K562 (cell line): Measurements from ENCODE around the gene OTOG. TPM values are rescaled to one million over a fixed set of nuclear protein-coding genes. Genes with fewer than 3 reads are reported as not detected.

ENCODE experiments used
- ATAC-seq: fragments of 200-7000 bp; cut with Tn5 transposase; 3 replicates; pipeline ENCODE4 v1.9.1; 2020; ENCODE audit warnings: moderate library complexity
- BruUV-seq: library from RNA; stranded (reverse); fragments of 400-500 nt; replicated peaks from 2 replicates; lab custom pipeline; 2021; lab: Mats Ljungman, UMichigan
- CTCF ChIA-PET: fragments of 300-600 bp; formaldehyde crosslinking; extraction: SDS; loops from one replicate; lab custom pipeline; 2021; ENCODE audit warnings: low intra/inter-chr PET ratio; lab: Yijun Ruan, JAX
- POLR2A ChIA-PET: fragments of 300-600, 350-650 bp; sonication (Branson Sonifier 250); formaldehyde crosslinking; extraction: SDS; loops from one replicate; lab custom pipeline; 2021; ENCODE audit warnings: antibody characterized with exemption, inconsistent platforms; lab: Yijun Ruan, JAX
- DNase-seq, 4 experiments: peaks; one replicate each; pipeline versions ENCODE4 v3.0.0 to v3.0.0-alpha.2; 2011 to 2018; ENCODE audit warnings: low spot score in 3 of 4, mixed read lengths in 3 of 4; ENCODE audit errors: extremely low read depth in 1 of 4
- FAIRE-seq: peaks from 2 replicates; lab custom pipeline; 2011; peaks lifted over from hg19 to GRCh38; lab: Jason Lieb, UNC
- H2AFZ ChIP-seq: 2 replicates; pipeline ENCODE4 v1.6.0; 2011; ENCODE audit warnings: low read depth, low read length, control low read depth, inconsistent platforms
- H3K27ac ChIP-seq: fragments of 200-600 bp; 3 replicates; pipeline ENCODE4 v1.8.0; 2011; ENCODE audit warnings: low read depth, mild to moderate bottlenecking, control low read depth, inconsistent platforms, low read length, moderate library complexity, mixed read lengths; ENCODE audit errors: extremely low read depth
- H3K27me3 ChIP-seq, 2 experiments: fragments of 300-600 bp in 1 of 2; 2 replicates in 1 of 2; 3 replicates in 1 of 2; pipeline versions ENCODE4 v1.6.0 to v1.8.0; 2011; ENCODE audit warnings: inconsistent platforms in 2 of 2, low read length in 2 of 2, mild to moderate bottlenecking in 1 of 2, mixed read lengths in 1 of 2, moderate library complexity in 1 of 2; ENCODE audit not compliant: control insufficient read depth in 2 of 2, insufficient read depth in 2 of 2
- H3K36me3 ChIP-seq: fragments of 300-600 bp; 3 replicates; pipeline ENCODE4 v1.8.0; 2011; ENCODE audit warnings: mild to moderate bottlenecking, low read length, inconsistent platforms; ENCODE audit not compliant: control insufficient read depth, insufficient read depth
- H3K4me1 ChIP-seq, 2 experiments: fragments of 200-600 bp in 1 of 2; replicated peaks in 1 of 2; 2 replicates in 1 of 2; 3 replicates in 1 of 2; pipeline versions ENCODE4 v1.5.1 to v1.8.0; 2011; ENCODE audit warnings: inconsistent platforms in 2 of 2, low read length in 2 of 2, mild to moderate bottlenecking in 1 of 2, mixed read lengths in 1 of 2, moderate library complexity in 1 of 2; ENCODE audit not compliant: control insufficient read depth in 2 of 2, insufficient read depth in 2 of 2
- H3K4me2 ChIP-seq: 2 replicates; pipeline ENCODE4 v1.6.1; 2011; ENCODE audit warnings: low read length, control low read depth, inconsistent platforms, mixed read lengths; ENCODE audit not compliant: insufficient read depth
- H3K4me3 ChIP-seq: fragments of 200-600 bp; sonication (generic), shearing (Covaris generic); 2 replicates; pipeline ENCODE4 v1.5.1; 2016; ENCODE audit warnings: control low read depth, inconsistent platforms
- H3K79me2 ChIP-seq: fragments of 200-600 bp; 3 replicates; pipeline ENCODE4 v1.8.0; 2011; ENCODE audit warnings: low read length, inconsistent platforms; ENCODE audit not compliant: control insufficient read depth, insufficient read depth
- H3K9ac ChIP-seq, 2 experiments: 2 replicates each; pipeline versions ENCODE4 v1.6.0 to v1.6.1; 2011; ENCODE audit warnings: low read depth in 2 of 2, low read length in 2 of 2, control low read depth in 1 of 2, inconsistent platforms in 1 of 2, mild to moderate bottlenecking in 1 of 2, mixed read lengths in 1 of 2; ENCODE audit not compliant: insufficient read depth in 1 of 2
- H3K9me1 ChIP-seq: one replicate; pipeline ENCODE4 v1.6.0; 2011; ENCODE audit warnings: inconsistent platforms, mild to moderate bottlenecking, low read length, moderate library complexity; ENCODE audit not compliant: control insufficient read depth, insufficient read depth
- H3K9me3 ChIP-seq: replicated peaks from 2 replicates; pipeline ENCODE4 v1.5.1; 2011; ENCODE audit warnings: low read depth, low read length, inconsistent platforms; ENCODE audit not compliant: control insufficient read depth, insufficient read depth
- H4K20me1 ChIP-seq: replicated peaks from 2 replicates; pipeline ENCODE4 v1.6.1; 2011; ENCODE audit warnings: low read length, inconsistent platforms, mixed read lengths; ENCODE audit not compliant: control insufficient read depth, insufficient read depth
- ETV6 ChIP-seq, 3 experiments: fragments of 150-350 bp in 1 of 3; sonication (generic) in 1 of 3; formaldehyde crosslinking in 1 of 3; IDR thresholded peaks; 2 replicates each; pipeline versions ENCODE4 v1.6.1 to v1.8.0; 2014 to 2022; ENCODE audit warnings: borderline replicate concordance in 2 of 3, low read depth in 2 of 3, antibody characterized with exemption in 1 of 3, low read length in 1 of 3, mild to moderate bottlenecking in 1 of 3, missing genetic modification reagents in 1 of 3
- FOXA1 ChIP-seq: fragments of 450-650 bp; IDR thresholded peaks from 2 replicates; pipeline ENCODE4 v1.6.1; 2016; ENCODE audit warnings: mild to moderate bottlenecking, borderline replicate concordance
- FOXJ2 ChIP-seq: fragments of 200-800 bp; sonication (Bioruptor generic); IDR thresholded peaks from 2 replicates; pipeline ENCODE4 v1.6.1; 2016; ENCODE audit warnings: missing genetic modification characterization, missing compliant biosample characterization
- HNRNPLL ChIP-seq: fragments of 200-400 bp; formaldehyde crosslinking; IDR thresholded peaks from 2 replicates; pipeline ENCODE4 v1.6.1; 2017; ENCODE audit warnings: low read length, low read depth, mild to moderate bottlenecking; ENCODE audit not compliant: poor library complexity, severe bottlenecking
- MAZ ChIP-seq, 2 experiments: fragments of 450-650 bp in 1 of 2; sonication (generic) in 1 of 2; formaldehyde crosslinking; IDR thresholded peaks in 1 of 2; conservative IDR thresholded peaks in 1 of 2; 2 replicates each; pipeline versions ENCODE4 v1.4.0 to v1.5.0; 2020; ENCODE audit warnings: mild to moderate bottlenecking in 1 of 2, missing genetic modification reagents in 1 of 2
- MITF ChIP-seq: IDR thresholded peaks from 2 replicates; pipeline ENCODE4 v1.6.1; 2014; ENCODE audit warnings: antibody characterized with exemption
- RAD51 ChIP-seq: fragments of 450-650 bp; IDR thresholded peaks from 2 replicates; pipeline ENCODE4 v1.7.1; 2016; ENCODE audit warnings: low read depth, mild to moderate bottlenecking, borderline replicate concordance
- ZNF280A ChIP-seq: fragments of 450-650 bp; IDR thresholded peaks from 2 replicates; pipeline ENCODE4 v1.6.1; 2018; ENCODE audit warnings: mild to moderate bottlenecking, low read depth; ENCODE audit not compliant: partially characterized antibody
- ZNF668 ChIP-seq: fragments of 250-450 bp; sonication (Bioruptor Pico); IDR thresholded peaks from 2 replicates; pipeline ENCODE4 v1.8.0; 2022; ENCODE audit warnings: mild to moderate bottlenecking, inconsistent platforms
- WGBS: fragments of 100-300 bp; shearing (Covaris generic); methylation state at CpG from one replicate; pipeline ENCODE4 v1.1.6; 2016; ENCODE audit warnings: low coverage, mixed read lengths; ENCODE audit not compliant: insufficient coverage; ENCODE audit errors: missing lambda C conversion rate; 5-methylcytosine and 5-hydroxymethylcytosine counted together
- in situ Hi-C: fragments of 300-500 bp; cut with MboI; formaldehyde crosslinking; loops from 4 replicates; pipeline ENCODE4 v1.15.0; 2018; ENCODE audit warnings: inconsistent platforms, mixed read lengths
- intact Hi-C: fragments of 100-400 bp; cut with micrococcal nuclease; formaldehyde crosslinking; loops from 2 replicates; pipeline ENCODE4 v1.14.2; 2022
- polyA plus RNA-seq, 8 experiments: library from polyadenylated mRNA; depleted of rRNA in 4 of 8; stranded (reverse) in 5 of 8; unstranded in 3 of 8; fragments of >200 nt; fragmentation: Nextera tagmentation in 2 of 8; fragmentation: Illumina TruSeq in 1 of 8; extraction: Ambion mirVana in 2 of 8; extraction: Trizol in 1 of 8; gene quantifications; 2 replicates each; pipeline versions ENCODE4 v1.2.1 to v1.2.3, GENCODE V29; 2011 to 2014; ENCODE audit warnings: inconsistent platforms in 1 of 8, missing spikeins in 1 of 8
- total RNA-seq, 7 experiments: library from RNA; depleted of rRNA in 6 of 7; stranded (reverse); fragments of >200 nt in 6 of 7; fragmentation: Illumina TruSeq in 2 of 7; extraction: Trizol in 2 of 7; gene quantifications; 2 replicates each; pipeline versions ENCODE4 v1.2.1 to v1.2.3, GENCODE V29; 2011 to 2021; ENCODE audit warnings: low replicate concordance in 1 of 7

OTOG gene
- total and polyA plus RNA-seq, 9 of the 15 experiments (the other 6 are each of a cell fraction or from before 2014, with no cell fraction given) = not detected

GRCh38 chr11:17502630-17503029 is 44.4 kb upstream of the OTOG start:
- Histone ChIP-seq H3K27ac (no peak overlapping the region), H3K4me3 (no peak overlapping the region), H3K9me1 (peaks cover 4% of the 10 kb centered on the region), H4K20me1 (no peaks in the 10 kb centered on the region; the same call in 1 of the 2 replicates), H3K79me2 (no peaks in the 10 kb centered on the region), H3K27me3 (peaks cover under 1 to 62% of the 10 kb centered on the region in 2 experiments; a peak in 3 of 5 replicates), H3K9ac (no peak overlapping the region), H2AFZ (no peak overlapping the region), H3K4me2 (no peak overlapping the region), H3K9me3 (no peaks in the 10 kb centered on the region), H3K4me1 (no peaks in the 10 kb centered on the region), H3K36me3 (no peaks in the 10 kb centered on the region)
- FAIRE-seq (no peak), DNase-seq (no peak), ATAC-seq (no peak)
- intact Hi-C loops (no loop called here), in situ Hi-C loops (no loop called here)
- ChIA-PET CTCF (no interaction called here), POLR2A (no interaction called here)
- TF ChIP-seq FOXA1 = no peak
- no peak for TF ChIP-seq FOXJ2
- no peak for TF ChIP-seq ETV6 (IDR thresholded peaks at IDR 0.05; ENCODE audit: borderline replicate concordance in 1 of 2, low read depth in 2 of 2, low read length in 1 of 2)
- no peak for TF ChIP-seq ETV6 (CRISPR knock-in tag; IDR thresholded peaks at IDR 0.05; ENCODE audit: borderline replicate concordance)
- TF ChIP-seq MAZ (CRISPR knock-in tag; conservative IDR thresholded peaks at IDR 0.05 in 1 of 2, IDR thresholded peaks at IDR 0.05 in 1 of 2) = no peak
- no peak for TF ChIP-seq ZNF668 (CRISPR knock-in tag)
- TF ChIP-seq HNRNPLL = no peak
- TF ChIP-seq ZNF280A = no peak
- no peak for TF ChIP-seq MITF
- TF ChIP-seq RAD51 = no peak
- WGBS = 0% methylated on average over 4 of the region's 4 CpGs
- BruUV-seq = no TSS peak
